Parathyroid adenoma (tissue), 2 donors: ENCODE measurements around the gene CXCL14.

Source experiments
- H2AFZ ChIP-seq: fragments of 300-600 bp; sonication (generic); one replicate; pipeline ENCODE4 v1.7.0; 2017; ENCODE audit warnings: antibody characterized with exemption, mild to moderate bottlenecking
- H3K27ac ChIP-seq: fragments of 300-600 bp; sonication (generic); one replicate; pipeline ENCODE4 v1.7.0; 2017
- H3K27me3 ChIP-seq: fragments of 300-600 bp; sonication (generic); one replicate; pipeline ENCODE4 v1.7.0; 2017; ENCODE audit warnings: low read length; ENCODE audit not compliant: control insufficient read depth, insufficient read depth
- H3K36me3 ChIP-seq: fragments of 300-600 bp; sonication (generic); one replicate; pipeline ENCODE4 v1.7.0; 2017; ENCODE audit warnings: low read length; ENCODE audit not compliant: control insufficient read depth, insufficient read depth
- H3K4me1 ChIP-seq: fragments of 300-600 bp; sonication (generic); one replicate; pipeline ENCODE4 v1.7.0; 2017; ENCODE audit warnings: control low read depth
- H3K4me2 ChIP-seq: fragments of 300-600 bp; sonication (generic); one replicate; pipeline ENCODE4 v1.7.0; 2017; ENCODE audit warnings: low read length
- H3K4me3 ChIP-seq: fragments of 300-600 bp; sonication (generic); one replicate; pipeline ENCODE4 v1.7.0; 2017; ENCODE audit warnings: low read depth, low read length
- H3K79me2 ChIP-seq: fragments of 300-600 bp; sonication (generic); one replicate; pipeline ENCODE4 v1.7.0; 2017; ENCODE audit warnings: control low read depth
- H3K9ac ChIP-seq: fragments of 300-600 bp; sonication (generic); one replicate; pipeline ENCODE4 v1.7.0; 2017; ENCODE audit warnings: mild to moderate bottlenecking
- H3K9me3 ChIP-seq: fragments of 300-600 bp; sonication (generic); one replicate; pipeline ENCODE4 v1.7.0; 2017; ENCODE audit warnings: low read length; ENCODE audit not compliant: control insufficient read depth
- CTCF ChIP-seq: fragments of 300-600 bp; sonication (generic); IDR thresholded peaks from one replicate; pipeline ENCODE4 v1.7.0; 2017; ENCODE audit warnings: antibody characterized with exemption, mild to moderate bottlenecking
- donor health status: primary hyperparathyroidism.

The CXCL14 gene

GRCh38 chr5:135568246-135568645 lies 10.5 kb downstream of the CXCL14 start:
- Histone ChIP-seq H3K9ac (no peak overlapping the region), H3K4me3 (no peak overlapping the region), H3K4me2 (no peak overlapping the region), H2AFZ (no peak overlapping the region), H3K79me2 (no peaks in the 10 kb centered on the region), H3K36me3 (no peaks in the 10 kb centered on the region), H3K9me3 (no peaks in the 10 kb centered on the region), H3K27me3 (no peaks in the 10 kb centered on the region), H3K4me1 (no peaks in the 10 kb centered on the region), H3K27ac (no peak overlapping the region)
- TF ChIP-seq CTCF, result no peak

GRCh38 chr5:135567661-135568060 lies 11.1 kb downstream of the CXCL14 start:
- H2AFZ ChIP-seq, result no peak overlapping the region
- H3K4me1 ChIP-seq, result no peaks in the 10 kb centered on the region
- no peaks in the 10 kb centered on the region for H3K36me3 ChIP-seq
- H3K27ac ChIP-seq, result no peak overlapping the region
- no peaks in the 10 kb centered on the region for H3K9me3 ChIP-seq
- no peak overlapping the region for H3K4me2 ChIP-seq
- H3K4me3 ChIP-seq, result no peak overlapping the region
- no peak for TF ChIP-seq CTCF
- no peak overlapping the region for H3K9ac ChIP-seq
- H3K79me2 ChIP-seq, result no peaks in the 10 kb centered on the region
- no peaks in the 10 kb centered on the region for H3K27me3 ChIP-seq

GRCh38 chr5:135566422-135567400 lies 12.1 kb downstream of the CXCL14 start:
- Histone ChIP-seq H3K27me3 (no peaks in the 10 kb centered on the region), H3K79me2 (no peaks in the 10 kb centered on the region), H2AFZ (no peak overlapping the region), H3K36me3 (no peaks in the 10 kb centered on the region), H3K4me1 (no peaks in the 10 kb centered on the region), H3K9ac (no peak overlapping the region), H3K4me2 (no peak overlapping the region), H3K9me3 (no peaks in the 10 kb centered on the region), H3K4me3 (no peak overlapping the region), H3K27ac (no peak overlapping the region)
- TF ChIP-seq CTCF, result no peak

- Histone ChIP-seq H3K27ac (no peak overlapping the region), H3K4me3 (no peak overlapping the region), H3K27me3 (no peaks in the 10 kb centered on the region), H3K9ac (no peak overlapping the region), H3K36me3 (no peaks in the 10 kb centered on the region), H2AFZ (no peak overlapping the region), H3K79me2 (no peaks in the 10 kb centered on the region), H3K9me3 (no peaks in the 10 kb centered on the region), H3K4me1 (no peaks in the 10 kb centered on the region), H3K4me2 (no peak overlapping the region)
- peak; percentile 87 for TF ChIP-seq CTCF
Observed at GRCh38 chr5:135565725-135566421, 12.9 kb downstream of the CXCL14 start.
